GM12872 (cell line): ENCODE results near the gene SMYD3.

Experiments
- TF ChIP-seq, protein P1 (sequence below): IDR thresholded peaks from 3 replicates; pipeline ENCODE4 v1.5.1; 2011; ENCODE audit warnings: low read depth, mild to moderate bottlenecking, low read length, moderate library complexity; ENCODE audit not compliant: insufficient read depth

Gene SMYD3

DNA sequence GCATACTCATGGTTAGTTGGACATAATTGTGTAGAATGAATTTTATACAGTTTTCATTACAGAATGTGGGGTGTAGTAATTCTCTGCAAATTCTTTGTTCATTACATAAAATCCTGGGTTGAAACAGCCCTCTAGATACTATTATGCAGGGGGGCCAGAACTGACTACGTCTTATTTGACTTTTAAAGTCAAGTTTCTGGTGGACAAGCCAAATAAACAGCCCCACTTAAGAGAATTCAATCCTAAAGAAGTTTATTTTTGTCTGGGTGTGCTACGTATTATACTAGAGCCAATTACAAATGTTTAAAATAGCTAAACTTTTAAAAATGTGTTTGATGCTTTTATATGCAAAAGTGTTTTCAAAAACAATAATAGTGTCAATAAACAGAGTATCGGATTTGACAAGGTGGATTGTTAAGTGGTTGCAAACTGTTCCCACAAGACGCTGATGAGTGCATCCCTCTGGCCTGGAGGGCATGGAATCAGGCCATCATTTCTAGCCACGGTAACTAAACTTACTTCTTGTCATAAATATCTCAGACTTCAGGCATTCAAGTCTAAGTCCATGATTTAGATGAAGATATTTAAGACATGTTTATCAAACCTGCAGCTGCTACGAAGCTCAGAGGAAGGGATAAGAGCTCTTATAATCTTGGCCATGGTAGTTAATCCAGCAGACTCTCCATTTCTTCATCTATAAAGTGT lies 706.0 kb downstream of the SMYD3 start:
- TF ChIP-seq, protein P1, sequence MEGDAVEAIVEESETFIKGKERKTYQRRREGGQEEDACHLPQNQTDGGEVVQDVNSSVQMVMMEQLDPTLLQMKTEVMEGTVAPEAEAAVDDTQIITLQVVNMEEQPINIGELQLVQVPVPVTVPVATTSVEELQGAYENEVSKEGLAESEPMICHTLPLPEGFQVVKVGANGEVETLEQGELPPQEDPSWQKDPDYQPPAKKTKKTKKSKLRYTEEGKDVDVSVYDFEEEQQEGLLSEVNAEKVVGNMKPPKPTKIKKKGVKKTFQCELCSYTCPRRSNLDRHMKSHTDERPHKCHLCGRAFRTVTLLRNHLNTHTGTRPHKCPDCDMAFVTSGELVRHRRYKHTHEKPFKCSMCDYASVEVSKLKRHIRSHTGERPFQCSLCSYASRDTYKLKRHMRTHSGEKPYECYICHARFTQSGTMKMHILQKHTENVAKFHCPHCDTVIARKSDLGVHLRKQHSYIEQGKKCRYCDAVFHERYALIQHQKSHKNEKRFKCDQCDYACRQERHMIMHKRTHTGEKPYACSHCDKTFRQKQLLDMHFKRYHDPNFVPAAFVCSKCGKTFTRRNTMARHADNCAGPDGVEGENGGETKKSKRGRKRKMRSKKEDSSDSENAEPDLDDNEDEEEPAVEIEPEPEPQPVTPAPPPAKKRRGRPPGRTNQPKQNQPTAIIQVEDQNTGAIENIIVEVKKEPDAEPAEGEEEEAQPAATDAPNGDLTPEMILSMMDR = no peak

DNA sequence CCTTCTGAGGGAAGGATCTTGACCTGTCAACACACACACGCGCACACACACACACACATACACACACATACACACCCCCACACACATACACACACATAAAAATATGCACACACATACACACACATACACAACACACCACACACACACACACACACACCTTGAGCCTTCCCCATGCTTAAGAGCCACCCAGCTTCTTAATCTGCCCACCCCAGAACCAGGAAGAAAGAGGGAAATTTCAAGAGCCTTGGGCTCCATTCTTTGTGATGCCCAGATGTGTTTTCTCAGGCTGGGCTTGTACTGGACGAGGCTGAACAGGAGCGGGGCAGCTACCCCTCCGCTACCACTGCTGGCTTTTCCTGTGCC lies 708.7 kb downstream of the SMYD3 start:
- TF ChIP-seq, protein P1 = no peak

DNA sequence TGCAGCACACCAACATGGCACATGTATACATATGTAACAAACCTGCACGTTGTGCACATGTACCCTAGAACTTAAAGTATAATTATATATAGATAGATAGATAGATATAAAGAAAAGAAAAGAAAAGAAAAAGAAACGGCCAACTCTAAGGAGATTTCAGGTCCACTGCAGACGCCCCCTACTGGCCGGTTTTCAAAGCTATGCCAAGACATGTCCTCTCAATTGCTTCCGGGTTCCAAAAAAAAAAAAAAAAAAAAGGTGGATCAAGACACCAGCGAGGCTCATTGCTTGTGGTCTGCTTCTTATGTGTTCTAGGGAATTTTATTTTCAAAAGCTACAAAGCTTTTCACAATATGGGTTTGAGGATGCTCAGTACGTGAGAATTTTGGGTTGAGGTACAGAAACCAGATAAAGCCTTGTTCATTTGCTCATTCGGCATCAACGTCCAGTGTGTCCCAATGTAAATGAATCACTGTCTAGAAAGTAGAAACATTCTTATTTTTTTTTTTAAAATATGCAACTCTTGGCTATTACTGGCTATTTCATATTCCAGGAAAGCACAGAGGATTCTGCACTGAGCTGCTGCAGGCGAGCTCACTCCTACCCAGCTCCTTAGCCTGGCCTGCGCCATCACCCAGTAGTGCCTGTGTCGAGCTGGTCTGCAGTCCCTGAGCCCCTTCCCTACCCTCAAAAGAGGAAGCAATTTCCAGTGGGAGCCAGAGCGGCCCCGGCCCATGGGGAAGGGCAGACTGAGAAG lies 709.3 kb downstream of the SMYD3 start:
- TF ChIP-seq, protein P1 = peak; percentile 55

DNA sequence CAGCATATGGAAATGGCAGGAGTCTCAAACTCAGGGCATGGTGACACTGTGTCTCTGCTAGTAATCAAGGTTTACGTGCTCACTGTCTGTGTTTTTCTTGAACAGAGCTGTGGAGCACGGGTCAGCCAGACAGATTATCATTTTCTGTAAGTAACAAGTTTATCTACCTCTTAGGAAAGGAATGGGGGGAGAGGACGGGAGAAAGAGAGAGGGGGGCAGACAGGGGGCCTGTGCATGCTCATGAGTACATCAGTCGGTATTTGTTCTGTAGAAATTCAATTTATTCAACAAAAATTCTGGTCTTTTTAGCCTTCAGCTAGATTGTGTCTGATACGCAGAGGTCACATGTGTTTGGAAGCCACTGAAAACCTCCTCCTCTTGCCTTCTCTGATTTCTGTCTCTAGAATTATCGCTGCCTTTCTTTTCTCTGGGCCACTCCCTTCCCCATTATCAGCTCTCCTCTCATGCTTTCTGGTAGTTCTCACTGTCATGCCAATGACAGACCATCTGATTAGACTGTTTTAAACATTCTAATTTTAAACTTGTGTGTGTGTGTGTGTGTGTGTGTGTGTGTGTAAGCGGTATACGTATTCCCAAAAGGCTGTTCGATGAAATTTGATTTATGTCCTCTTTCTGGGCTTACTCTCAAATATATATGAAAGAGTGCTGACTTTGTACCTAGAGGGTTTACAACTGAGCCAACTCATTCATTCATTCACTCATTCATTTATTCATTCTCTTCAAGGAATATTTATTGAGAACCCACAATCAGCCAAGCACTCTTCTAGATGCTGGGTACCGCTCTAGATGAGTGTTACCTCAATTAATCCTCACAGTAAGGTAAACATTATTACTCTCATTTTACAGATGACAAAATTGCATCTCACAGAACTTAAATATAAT lies 715.4 kb downstream of the SMYD3 start:
- TF ChIP-seq, protein P1 = no peak

DNA sequence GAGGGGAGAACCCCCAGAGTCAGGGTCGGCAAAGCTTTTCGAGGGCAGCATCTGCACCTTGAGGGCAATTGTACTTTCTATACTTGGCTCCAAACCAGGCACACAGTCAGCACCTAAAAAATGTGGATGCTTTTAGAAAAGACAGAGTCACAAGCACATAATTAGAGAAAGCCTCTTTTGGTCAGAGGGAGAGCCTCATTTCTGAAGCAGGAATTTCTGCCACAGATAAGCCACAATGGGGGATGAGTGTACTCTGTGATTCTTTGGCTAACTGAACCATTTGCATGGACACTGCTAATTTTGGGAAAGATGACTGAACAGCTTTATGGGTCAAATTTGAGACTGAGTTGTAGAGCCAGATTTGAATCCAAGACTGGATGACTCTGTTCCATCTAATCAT lies 716.6 kb downstream of the SMYD3 start:
- TF ChIP-seq, protein P1 = no peak

DNA sequence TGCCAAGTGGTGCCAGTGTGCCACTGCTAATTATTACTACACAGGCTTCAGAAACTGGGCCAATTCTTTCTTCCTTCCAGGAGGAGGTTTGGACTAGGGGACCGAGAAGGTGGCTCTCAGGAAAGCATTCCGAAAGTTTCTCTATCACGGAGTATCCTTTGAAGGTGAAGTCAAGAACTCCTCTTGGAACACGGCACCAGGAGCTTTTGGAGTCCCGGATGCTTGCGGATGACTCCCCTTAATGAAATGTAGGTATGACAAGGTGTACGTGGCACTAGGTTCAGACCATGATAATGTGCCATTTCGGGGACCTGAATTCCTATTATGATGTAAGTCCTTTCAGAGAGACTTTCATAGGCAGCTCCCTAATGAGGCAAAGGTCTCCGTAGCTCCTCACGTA lies 718.2 kb downstream of the SMYD3 start:
- TF ChIP-seq, protein P1 = no peak

DNA sequence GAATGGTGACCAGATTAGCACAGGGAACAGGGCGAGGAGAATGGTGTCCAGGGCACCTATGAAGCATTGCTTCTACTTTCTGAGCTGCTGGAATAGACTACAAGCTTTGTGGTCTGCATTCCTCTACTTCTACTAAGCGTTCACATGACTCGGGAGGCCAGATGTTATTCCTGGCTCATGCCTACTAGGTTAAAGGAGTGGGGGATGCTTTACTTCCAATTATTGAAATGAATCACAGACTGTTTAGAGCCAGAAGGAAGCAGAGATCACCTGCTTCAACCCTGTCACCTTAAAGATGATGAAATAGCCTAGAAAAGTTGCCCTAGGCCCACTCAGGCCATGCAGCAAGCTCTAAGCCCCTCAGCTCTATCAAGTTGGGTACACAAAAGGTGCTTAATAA lies 718.8 kb downstream of the SMYD3 start:
- TF ChIP-seq, protein P1 = no peak
